IPS-20b (cell line): ENCODE data around the gene TNFAIP2.
"Not testable (repeated sequence)": the region's sequence is repeated elsewhere in the genome, so short reads cannot be mapped to it uniquely, and the experiment has no call there.

Experiments
- H3K27ac ChIP-seq: one replicate; pipeline ENCODE4 v1.5.1; 2013; ENCODE audit warnings: low read length
- H3K27me3 ChIP-seq: 2 replicates; pipeline ENCODE4 v1.6.1; 2013; ENCODE audit warnings: mild to moderate bottlenecking, low read length, inconsistent platforms; ENCODE audit not compliant: insufficient read depth
- H3K36me3 ChIP-seq: 2 replicates; pipeline ENCODE4 v1.6.1; 2013; ENCODE audit warnings: low read depth, mild to moderate bottlenecking, inconsistent platforms, low read length, moderate library complexity; ENCODE audit not compliant: insufficient read depth
- H3K4me1 ChIP-seq: 2 replicates; pipeline ENCODE4 v1.6.1; 2013; ENCODE audit warnings: mild to moderate bottlenecking, control low read depth, inconsistent platforms, low read length, moderate library complexity; ENCODE audit not compliant: insufficient read depth
- H3K4me3 ChIP-seq: 2 replicates; pipeline ENCODE4 v1.5.1; 2013; ENCODE audit warnings: mild to moderate bottlenecking, low read length, inconsistent platforms
- H3K9ac ChIP-seq: 2 replicates; pipeline ENCODE4 v1.6.1; 2013; ENCODE audit warnings: low read depth, mild to moderate bottlenecking, inconsistent platforms, low read length, moderate library complexity
- H3K9me3 ChIP-seq: 2 replicates; pipeline ENCODE4 v1.6.1; 2013; ENCODE audit warnings: mild to moderate bottlenecking, low read depth, low read length, inconsistent platforms; ENCODE audit not compliant: insufficient read depth

The TNFAIP2 gene

DNA sequence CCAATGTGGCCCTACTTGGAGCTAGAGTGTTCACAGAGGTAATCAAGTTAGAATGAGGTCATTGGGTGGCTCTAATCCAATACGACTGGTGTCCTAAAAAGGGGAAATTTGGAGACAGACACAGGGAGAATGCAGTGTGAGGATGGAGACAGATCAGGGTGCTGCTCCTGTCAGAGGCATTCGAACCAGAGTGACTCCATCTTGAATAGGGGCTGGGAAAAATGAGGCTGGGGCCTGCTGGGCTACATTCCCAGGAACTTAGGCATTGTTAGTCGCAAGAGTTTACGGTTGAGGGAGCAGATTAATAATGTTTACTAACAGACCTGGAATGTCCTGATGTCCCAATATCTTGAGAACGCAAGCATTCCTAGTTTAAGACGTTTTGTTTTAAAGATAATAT, 20.2 kb downstream of the TNFAIP2 start:
- H3K4me1 ChIP-seq: peaks cover 5% of the 10 kb centered on the region; the same call in 1 of the 2 replicates
- H3K27me3 ChIP-seq: peaks cover 23% of the 10 kb centered on the region
- H3K27ac ChIP-seq: no peak overlapping the region
- no peak overlapping the region for H3K9ac ChIP-seq
- H3K4me3 ChIP-seq: no peak overlapping the region
- H3K9me3 ChIP-seq: no peaks in the 10 kb centered on the region
- H3K36me3 ChIP-seq: no peaks in the 10 kb centered on the region

DNA sequence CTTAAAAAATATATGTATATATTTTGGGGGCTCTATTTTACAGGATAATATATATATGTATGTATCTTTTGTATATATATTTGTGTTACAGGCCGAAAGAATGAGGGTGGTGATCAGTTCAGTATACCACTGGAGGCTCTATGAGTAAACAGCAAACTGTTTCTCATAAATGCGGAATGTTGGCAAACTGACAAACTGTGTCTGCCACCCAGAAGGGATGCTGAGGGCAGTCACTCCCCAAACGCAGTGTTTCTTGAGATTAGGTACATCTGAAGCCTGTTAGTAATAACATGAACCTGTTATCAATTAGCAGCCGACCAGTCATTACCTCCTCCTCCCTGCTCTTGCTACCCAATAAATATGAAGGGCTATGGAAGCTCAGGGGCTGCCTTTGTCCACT, 20.8 kb downstream of the TNFAIP2 start:
- Histone ChIP-seq H3K9me3 (no peaks in the 10 kb centered on the region), H3K27me3 (peaks cover 17% of the 10 kb centered on the region)

DNA sequence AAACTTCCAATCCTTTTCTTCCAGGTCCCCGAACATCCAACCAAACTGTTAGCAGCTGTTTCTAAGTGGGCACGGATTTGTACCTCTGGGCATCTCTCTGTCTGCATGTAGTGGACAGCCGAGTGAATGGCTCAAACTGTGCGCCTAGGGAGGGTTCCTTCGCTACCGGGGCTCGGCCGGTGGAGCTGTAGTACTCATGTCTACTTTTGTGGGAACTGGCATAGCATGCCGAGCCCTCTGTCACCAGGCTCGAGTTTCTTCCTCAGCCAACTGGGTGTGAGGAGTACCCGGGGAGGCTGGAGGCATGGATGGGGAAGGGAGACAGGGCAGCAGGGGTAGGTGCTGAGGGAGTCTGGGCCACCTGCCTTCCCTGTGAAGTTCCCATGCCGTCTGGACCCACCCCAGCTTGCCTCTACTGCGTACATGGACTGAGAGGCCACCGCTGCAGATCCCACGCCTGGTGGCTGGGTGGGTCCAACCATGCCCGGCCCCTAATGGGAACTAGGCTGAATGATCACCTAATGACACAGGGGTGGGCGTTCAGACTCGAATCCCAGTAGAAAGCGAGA, 23.0 kb downstream of the TNFAIP2 start:
- no peaks in the 10 kb centered on the region for H3K36me3 ChIP-seq
- H3K4me1 ChIP-seq: no peaks in the 10 kb centered on the region
- H3K27me3 ChIP-seq: no peaks in the 10 kb centered on the region
- H3K9ac ChIP-seq: no peak overlapping the region
- H3K27ac ChIP-seq: no peak overlapping the region
- no peak overlapping the region for H3K4me3 ChIP-seq
- no peaks in the 10 kb centered on the region for H3K9me3 ChIP-seq

More for the DNA sequence above, 20.8 kb downstream of the TNFAIP2 start:
- no peaks in the 10 kb centered on the region for H3K36me3 ChIP-seq
- H3K9ac ChIP-seq: no peak overlapping the region
- H3K27ac ChIP-seq: no peak overlapping the region
- no peak overlapping the region for H3K4me3 ChIP-seq
- peaks cover 5% of the 10 kb centered on the region; the same call in 1 of the 2 replicates for H3K4me1 ChIP-seq

DNA sequence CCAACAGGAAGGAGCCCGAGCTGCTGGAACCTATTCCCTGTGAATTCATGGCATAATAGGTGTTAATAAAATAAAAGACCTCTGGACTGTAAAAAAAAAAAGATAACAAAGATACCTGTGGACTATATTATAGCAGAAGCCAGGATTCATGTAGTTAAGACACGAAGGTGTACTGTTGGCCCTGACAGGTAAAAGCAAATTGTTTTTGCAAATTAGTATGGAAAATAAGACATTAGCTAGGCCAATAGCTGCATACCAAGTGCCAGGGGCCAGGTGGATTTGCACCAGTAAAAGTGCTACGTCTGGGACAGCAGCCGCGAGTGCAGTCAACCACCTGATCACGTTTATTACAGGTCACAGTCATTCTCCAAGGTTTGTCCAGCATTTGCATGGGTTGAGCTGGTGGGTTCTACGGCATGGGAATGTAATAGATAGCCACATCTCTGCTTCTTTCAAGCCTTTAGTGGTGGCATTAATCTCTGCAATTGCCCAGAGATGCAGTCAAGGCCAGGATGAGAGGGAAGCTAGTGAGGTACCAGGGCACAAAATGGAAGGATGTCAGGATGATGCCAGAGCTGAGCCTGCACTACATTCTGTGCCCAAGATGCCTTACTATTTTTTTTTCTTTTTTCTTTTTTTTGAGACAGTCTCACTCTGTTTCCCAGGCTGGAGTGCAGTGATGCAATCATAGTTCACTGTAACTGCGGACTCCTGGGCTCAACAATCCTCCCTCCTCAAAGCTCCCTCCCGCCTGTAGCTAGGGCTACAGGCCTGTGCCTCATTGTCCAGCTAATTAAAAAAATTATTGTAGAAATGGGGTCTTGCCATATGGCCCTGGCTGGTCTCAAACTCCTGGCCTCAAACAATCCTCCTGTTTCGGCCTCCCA, 26.3 kb downstream of the TNFAIP2 start:
- Histone ChIP-seq H3K27ac (no peak overlapping the region), H3K4me1 (no peaks in the 10 kb centered on the region), H3K4me3 (no peak overlapping the region), H3K9ac (no peak overlapping the region), H3K9me3 (no peaks in the 10 kb centered on the region), H3K27me3 (no peaks in the 10 kb centered on the region), H3K36me3 (no peaks in the 10 kb centered on the region)

DNA sequence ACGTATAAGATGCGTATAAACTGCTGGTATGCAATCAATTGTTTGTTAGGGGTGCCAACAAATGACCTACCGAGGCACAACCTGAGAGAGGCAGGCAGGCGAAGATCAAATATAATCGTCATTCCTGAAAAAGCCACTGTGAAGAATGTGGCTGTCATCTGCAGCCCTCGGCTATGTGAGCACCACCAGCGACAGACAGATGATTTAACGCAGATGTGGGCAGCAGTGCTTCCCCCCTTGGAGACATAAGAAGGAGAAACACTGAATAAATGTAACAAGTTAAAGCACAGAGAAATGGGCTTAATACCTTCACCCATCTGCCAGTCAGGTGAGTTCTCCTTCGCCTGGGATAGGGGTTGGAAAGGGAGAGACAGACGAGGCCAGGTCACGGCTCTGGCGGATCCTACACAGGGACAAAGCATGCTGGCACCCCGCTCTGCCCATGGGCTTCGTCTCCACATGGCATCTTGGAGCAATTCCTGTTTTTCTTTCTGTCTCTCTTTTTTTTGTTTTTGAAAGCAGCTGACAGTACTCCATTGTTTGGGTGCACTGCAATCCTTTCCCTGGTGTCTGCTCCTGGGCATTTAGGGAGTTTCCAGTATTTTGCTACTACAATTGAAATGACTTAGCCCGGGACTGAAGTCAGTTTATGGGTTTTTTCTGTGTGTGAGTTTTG, 28.1 kb downstream of the TNFAIP2 start:
- Histone ChIP-seq H3K36me3 (no peaks in the 10 kb centered on the region), H3K4me3 (no peak overlapping the region), H3K27me3 (no peaks in the 10 kb centered on the region), H3K4me1 (no peaks in the 10 kb centered on the region), H3K9me3 (no peaks in the 10 kb centered on the region), H3K27ac (no peak overlapping the region), H3K9ac (no peak overlapping the region)

DNA sequence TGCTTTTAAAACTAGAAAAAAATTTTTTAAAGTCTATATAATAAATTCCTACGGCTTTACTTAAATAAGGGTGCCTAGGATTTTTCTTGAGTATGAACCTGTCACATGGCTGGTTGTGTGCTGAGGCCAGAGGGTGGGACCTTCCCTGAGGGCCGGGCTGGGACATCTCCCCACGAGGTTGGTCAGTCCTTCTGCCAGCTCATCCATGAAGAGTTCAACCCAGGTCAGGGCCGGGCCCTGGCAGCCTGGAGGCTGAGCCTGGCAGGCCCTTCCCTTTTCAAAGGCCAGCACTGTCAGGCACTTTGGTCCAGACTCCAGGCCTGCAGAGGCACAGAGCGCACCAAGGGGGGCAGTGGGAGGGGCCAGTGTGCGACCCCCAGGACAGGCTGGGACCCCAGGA, 31.7 kb downstream of the TNFAIP2 start:
- Histone ChIP-seq H3K4me1 (no peaks in the 10 kb centered on the region), H3K9ac (no peak overlapping the region), H3K9me3 (no peaks in the 10 kb centered on the region), H3K4me3 (no peak overlapping the region), H3K27me3 (no peaks in the 10 kb centered on the region), H3K27ac (no peak overlapping the region), H3K36me3 (no peaks in the 10 kb centered on the region)

DNA sequence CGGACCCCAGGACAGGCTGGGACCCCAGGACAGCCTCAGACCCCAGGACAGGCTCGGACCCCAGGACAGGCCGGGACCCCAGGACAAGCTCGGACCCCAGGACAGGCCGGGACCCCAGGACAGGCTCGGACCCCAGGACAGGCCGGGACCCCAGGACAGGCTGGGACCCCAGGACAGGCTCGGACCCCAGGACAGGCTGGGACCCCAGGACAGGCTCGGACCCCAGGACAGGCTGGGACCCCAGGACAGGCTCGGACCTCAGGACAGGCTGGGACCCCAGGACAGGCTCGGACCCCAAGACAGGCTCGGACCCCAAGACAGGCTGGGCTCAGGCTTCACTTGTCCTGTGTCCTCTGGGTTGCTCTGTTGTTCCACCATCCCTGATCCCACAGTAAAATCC, 32.2 kb downstream of the TNFAIP2 start:
- H3K36me3 ChIP-seq, H3K4me3 ChIP-seq, H3K9me3 ChIP-seq, H3K4me1 ChIP-seq, H3K27me3 ChIP-seq, H3K9ac ChIP-seq, H3K27ac ChIP-seq: not testable (repeated sequence)

DNA sequence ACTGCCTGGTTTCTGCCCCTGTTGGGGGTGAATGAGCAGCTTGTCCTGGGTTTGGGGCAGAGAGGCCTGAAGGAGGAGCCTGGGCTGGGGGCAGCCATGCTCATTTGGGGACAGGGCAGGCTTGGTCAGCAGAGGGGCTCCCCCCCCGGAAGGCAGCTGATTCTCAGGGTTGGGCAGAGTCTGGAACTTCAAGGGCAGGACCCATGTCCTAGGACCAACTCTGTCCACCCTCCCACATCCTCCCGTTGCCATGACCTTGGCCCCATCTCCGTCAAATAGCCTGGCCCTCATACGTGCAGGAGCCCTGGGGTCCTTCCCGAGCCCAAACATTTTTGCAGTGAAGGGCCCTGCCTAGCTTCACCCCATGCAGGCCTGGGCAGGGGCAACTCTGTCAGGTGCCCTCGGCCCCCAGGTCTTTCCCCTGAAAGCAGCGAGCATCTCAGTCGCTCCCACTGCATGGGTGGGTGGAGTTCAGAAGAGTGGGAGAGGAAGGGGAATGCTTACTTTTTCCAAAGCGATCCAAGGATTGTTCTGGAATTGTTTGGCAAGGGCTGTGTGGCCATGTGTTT, 32.6 kb downstream of the TNFAIP2 start:
- Histone ChIP-seq H3K9me3 (no peaks in the 10 kb centered on the region), H3K27me3 (no peaks in the 10 kb centered on the region), H3K4me3 (no peak overlapping the region), H3K9ac (no peak overlapping the region), H3K4me1 (no peaks in the 10 kb centered on the region), H3K27ac (no peak overlapping the region), H3K36me3 (no peaks in the 10 kb centered on the region)

DNA sequence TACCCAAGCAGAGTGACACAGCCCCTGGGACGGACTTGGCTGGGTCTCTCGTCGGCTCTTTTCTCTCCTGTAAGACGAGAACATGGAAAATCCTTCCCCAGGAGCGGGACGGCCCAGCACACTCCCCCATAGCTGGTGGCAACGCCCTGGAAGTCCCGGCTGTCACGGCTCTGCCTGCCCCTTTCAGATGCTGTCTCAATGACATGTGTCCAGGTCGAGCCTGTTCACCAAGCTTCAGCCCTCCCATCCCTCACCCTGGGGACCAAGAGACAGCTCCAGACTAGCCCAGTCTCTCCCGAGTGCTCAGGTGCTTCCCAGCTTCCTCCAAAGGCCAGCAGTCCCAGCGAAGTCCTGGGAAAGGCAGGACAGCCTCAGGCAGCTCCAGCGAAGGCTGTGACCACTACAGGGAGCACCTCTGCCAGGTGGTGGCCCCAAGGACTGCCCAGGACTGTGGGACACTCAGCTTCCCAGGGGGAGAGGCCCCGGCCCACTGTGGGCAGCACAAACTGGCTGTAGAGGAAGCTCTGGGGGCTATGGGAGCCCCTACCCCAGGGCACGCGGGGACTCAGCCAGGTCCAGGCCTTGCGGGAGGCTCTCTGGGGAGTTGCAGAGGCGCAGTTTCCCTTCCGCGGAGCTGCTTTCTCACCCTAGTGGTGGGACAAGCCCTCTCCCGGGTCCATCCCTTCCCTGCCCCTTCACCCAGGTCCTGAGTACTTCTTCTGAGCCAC, 33.6 kb downstream of the TNFAIP2 start:
- Histone ChIP-seq H3K9ac (no peak overlapping the region), H3K4me3 (no peak overlapping the region), H3K9me3 (no peaks in the 10 kb centered on the region), H3K27ac (no peak overlapping the region), H3K4me1 (no peaks in the 10 kb centered on the region), H3K36me3 (no peaks in the 10 kb centered on the region), H3K27me3 (no peaks in the 10 kb centered on the region)

DNA sequence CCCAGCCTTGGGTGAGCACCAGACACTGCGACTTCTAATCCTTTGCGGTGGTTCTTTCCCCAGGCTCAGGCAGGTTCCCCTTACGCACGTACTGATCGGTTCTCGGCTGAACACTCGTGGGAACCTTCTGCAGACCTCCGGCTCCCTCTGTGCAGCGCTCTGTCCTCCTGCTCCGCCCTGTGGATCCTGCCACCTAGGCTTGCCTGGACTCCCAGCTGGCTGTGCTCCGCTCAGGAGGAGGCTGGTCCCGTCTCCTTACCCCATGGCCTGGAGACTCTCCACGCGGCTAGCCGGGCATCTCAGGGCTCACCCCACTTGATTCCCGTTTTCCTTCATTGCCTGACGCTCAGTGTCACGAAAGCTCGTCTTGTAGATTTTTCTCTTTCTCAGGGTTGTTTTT, 34.7 kb downstream of the TNFAIP2 start:
- no peak overlapping the region for H3K27ac ChIP-seq
- H3K36me3 ChIP-seq: no peaks in the 10 kb centered on the region
- no peaks in the 10 kb centered on the region; the same call in 1 of the 2 replicates for H3K9me3 ChIP-seq
- H3K4me3 ChIP-seq: no peak overlapping the region
- H3K4me1 ChIP-seq: no peaks in the 10 kb centered on the region
- H3K9ac ChIP-seq: no peak overlapping the region
- H3K27me3 ChIP-seq: no peaks in the 10 kb centered on the region

DNA sequence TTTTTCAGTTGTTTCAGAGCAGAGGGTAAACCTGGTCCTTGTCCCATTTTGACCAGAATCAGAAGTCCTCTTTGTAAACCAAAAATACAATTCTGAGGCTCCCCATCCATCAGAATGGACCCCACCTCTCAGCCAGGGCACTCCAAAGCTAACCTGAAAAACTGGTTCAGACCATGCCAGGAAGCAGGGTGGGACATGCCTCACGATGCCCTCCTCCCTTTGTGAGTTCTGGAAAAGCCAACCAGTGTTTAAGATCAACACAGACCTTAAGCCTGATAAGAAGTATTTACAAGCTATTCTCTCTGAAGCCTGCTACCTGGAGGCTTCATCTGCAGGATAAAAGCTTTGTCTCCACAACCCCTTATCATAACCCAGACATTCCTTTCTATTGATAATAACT, 35.4 kb downstream of the TNFAIP2 start:
- Histone ChIP-seq H3K9ac (no peak overlapping the region), H3K9me3 (no peaks in the 10 kb centered on the region; the same call in 1 of the 2 replicates), H3K27me3 (no peaks in the 10 kb centered on the region), H3K4me3 (no peak overlapping the region), H3K27ac (no peak overlapping the region), H3K4me1 (no peaks in the 10 kb centered on the region), H3K36me3 (no peaks in the 10 kb centered on the region)
